ENCODE data around the gene NEMP1. TPM values are rescaled to one million over a fixed set of nuclear protein-coding genes. Genes with fewer than 3 reads are reported as not detected.

NEMP1 gene
- total RNA-seq, 1 donor, result 6.5 TPM

GRCh38 chr12:57037264-57037663 lies 41.3 kb downstream of the NEMP1 start:
- H3K27me3 ChIP-seq (ENCODE audit: insufficient read depth, low read length), result peaks cover 37% of the 10 kb centered on the region

GRCh38 chr12:57033431-57033830 lies 45.2 kb downstream of the NEMP1 start:
- Histone ChIP-seq H3K9me3 (ENCODE audit: low read depth, low read length) (no peaks in the 10 kb centered on the region), H3K79me2 (ENCODE audit: insufficient read depth, low read length) (no peaks in the 10 kb centered on the region), H4K20me1 (ENCODE audit: insufficient read depth, low read length) (no peaks in the 10 kb centered on the region)

More at GRCh38 chr12:57037264-57037663, 41.3 kb downstream of the NEMP1 start:
- H3K4me3 ChIP-seq (ENCODE audit: insufficient read depth, low read length), result no peak overlapping the region
- H3K9me3 ChIP-seq (ENCODE audit: low read depth, low read length), result no peaks in the 10 kb centered on the region
- no peaks in the 10 kb centered on the region for H3K36me3 ChIP-seq (ENCODE audit: insufficient read depth, low read length)
- H3K4me1 ChIP-seq (ENCODE audit: insufficient read depth, low read length), result no peaks in the 10 kb centered on the region
- H3K4me2 ChIP-seq (ENCODE audit: insufficient read depth, low read length), result no peak overlapping the region
- no peak overlapping the region for H2AFZ ChIP-seq (ENCODE audit: low read length)
- no peak overlapping the region for H3K27ac ChIP-seq (ENCODE audit: low read depth, low read length)
- H4K20me1 ChIP-seq (ENCODE audit: insufficient read depth, low read length), result no peaks in the 10 kb centered on the region
- no peaks in the 10 kb centered on the region for H3K79me2 ChIP-seq (ENCODE audit: insufficient read depth, low read length)
- DNase-seq (ENCODE audit: insufficient read length, low spot score, missing footprints), result no peak
- TF ChIP-seq CTCF (IDR thresholded peaks at IDR 0.05; ENCODE audit: extremely low read depth, low read depth, low read length), result no peak

GRCh38 chr12:57031789-57032188 lies 46.8 kb downstream of the NEMP1 start:
- Histone ChIP-seq H3K4me2 (ENCODE audit: insufficient read depth, low read length) (no peak overlapping the region), H3K4me1 (ENCODE audit: insufficient read depth, low read length) (no peaks in the 10 kb centered on the region), H4K20me1 (ENCODE audit: insufficient read depth, low read length) (no peaks in the 10 kb centered on the region), H3K4me3 (ENCODE audit: insufficient read depth, low read length) (no peak overlapping the region), H3K36me3 (ENCODE audit: insufficient read depth, low read length) (no peaks in the 10 kb centered on the region), H3K27ac (ENCODE audit: low read depth, low read length) (no peak overlapping the region), H2AFZ (ENCODE audit: low read length) (no peak overlapping the region), H3K79me2 (ENCODE audit: insufficient read depth, low read length) (no peaks in the 10 kb centered on the region), H3K9me3 (ENCODE audit: low read depth, low read length) (no peaks in the 10 kb centered on the region), H3K27me3 (ENCODE audit: insufficient read depth, low read length) (peaks cover 21% of the 10 kb centered on the region)
- no peak for TF ChIP-seq CTCF (IDR thresholded peaks at IDR 0.05; ENCODE audit: extremely low read depth, low read depth, low read length)
- no peak for DNase-seq (ENCODE audit: insufficient read length, low spot score, missing footprints)

More at GRCh38 chr12:57033431-57033830, 45.2 kb downstream of the NEMP1 start:
- Histone ChIP-seq H3K27ac (ENCODE audit: low read depth, low read length) (no peak overlapping the region), H3K36me3 (ENCODE audit: insufficient read depth, low read length) (no peaks in the 10 kb centered on the region), H3K4me1 (ENCODE audit: insufficient read depth, low read length) (no peaks in the 10 kb centered on the region), H3K4me3 (ENCODE audit: insufficient read depth, low read length) (no peak overlapping the region), H2AFZ (ENCODE audit: low read length) (no peak overlapping the region), H3K27me3 (ENCODE audit: insufficient read depth, low read length) (peaks cover 14% of the 10 kb centered on the region), H3K4me2 (ENCODE audit: insufficient read depth, low read length) (no peak overlapping the region)
- DNase-seq (ENCODE audit: insufficient read length, low spot score, missing footprints), result no peak
- no peak for TF ChIP-seq CTCF (IDR thresholded peaks at IDR 0.05; ENCODE audit: extremely low read depth, low read depth, low read length)

GRCh38 chr12:57031138-57031725 lies 47.4 kb downstream of the NEMP1 start:
- no peaks in the 10 kb centered on the region for H4K20me1 ChIP-seq (ENCODE audit: insufficient read depth, low read length)
- H3K36me3 ChIP-seq (ENCODE audit: insufficient read depth, low read length), result no peaks in the 10 kb centered on the region
- no peak overlapping the region for H3K27ac ChIP-seq (ENCODE audit: low read depth, low read length)
- H3K27me3 ChIP-seq (ENCODE audit: insufficient read depth, low read length), result peaks cover 25% of the 10 kb centered on the region
- no peak overlapping the region for H3K4me3 ChIP-seq (ENCODE audit: insufficient read depth, low read length)
- no peaks in the 10 kb centered on the region for H3K79me2 ChIP-seq (ENCODE audit: insufficient read depth, low read length)
- no peaks in the 10 kb centered on the region for H3K9me3 ChIP-seq (ENCODE audit: low read depth, low read length)
- H2AFZ ChIP-seq (ENCODE audit: low read length), result no peak overlapping the region
- no peak for DNase-seq (ENCODE audit: insufficient read length, low spot score, missing footprints)
- no peak for TF ChIP-seq CTCF (IDR thresholded peaks at IDR 0.05; ENCODE audit: extremely low read depth, low read depth, low read length)
- no peak overlapping the region for H3K4me2 ChIP-seq (ENCODE audit: insufficient read depth, low read length)
- H3K4me1 ChIP-seq (ENCODE audit: insufficient read depth, low read length), result no peaks in the 10 kb centered on the region
